ENCODE measurements around the gene ADAMTS17.
"Not testable (repeated sequence)": the region's sequence is repeated elsewhere in the genome, so short reads cannot be mapped to it uniquely, and the experiment has no call there.

Gene ADAMTS17

DNA sequence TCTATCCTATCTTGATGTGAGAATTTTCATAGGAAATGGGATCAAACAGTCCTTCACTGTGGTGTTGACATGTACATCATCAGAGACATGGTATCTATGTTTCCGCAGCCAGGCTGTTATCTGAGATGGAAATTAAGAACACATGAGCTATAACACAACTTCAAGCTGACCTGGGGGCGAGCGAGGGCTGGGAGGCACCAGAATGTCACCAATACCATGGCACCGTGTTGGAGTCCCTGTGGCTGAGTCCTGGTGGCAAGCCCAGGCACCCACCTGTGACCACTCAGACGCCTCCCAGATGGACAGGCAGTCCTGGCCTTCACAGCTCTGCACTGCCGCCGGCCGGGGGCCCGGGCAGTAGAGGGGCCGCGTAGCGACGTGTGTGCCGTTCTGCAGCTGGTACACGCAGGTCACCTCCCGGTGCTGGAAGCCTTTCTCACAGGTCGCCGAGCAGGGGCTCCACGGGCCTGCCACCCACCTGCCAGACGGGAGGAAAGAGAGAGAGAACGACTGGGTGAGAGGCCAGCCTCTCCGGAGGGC, 344.6 kb downstream of the ADAMTS17 start:
- no peak for DNase-seq (ENCODE audit: low read depth in 2 of 2)

DNA sequence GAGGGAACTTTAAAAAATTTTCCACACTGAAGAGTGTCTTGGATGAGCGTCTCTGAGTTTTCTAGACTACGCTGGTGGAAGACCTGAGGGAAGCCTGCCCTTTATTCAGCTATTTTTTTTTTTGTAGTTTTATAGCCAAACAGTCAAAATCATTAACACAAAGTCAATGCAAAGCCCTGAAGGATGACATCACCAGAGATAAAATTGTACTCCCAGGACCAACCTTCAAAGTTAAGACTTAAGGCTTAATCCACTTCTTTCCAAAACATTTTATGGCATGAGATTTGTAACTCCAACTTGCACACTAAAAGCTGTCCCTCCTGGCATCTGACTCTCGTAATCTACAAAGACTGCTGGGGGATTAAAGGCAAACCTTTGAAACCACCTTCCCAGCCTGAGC, 345.1 kb downstream of the ADAMTS17 start:
- DNase-seq (ENCODE audit: low read depth in 2 of 2), result no peak

DNA sequence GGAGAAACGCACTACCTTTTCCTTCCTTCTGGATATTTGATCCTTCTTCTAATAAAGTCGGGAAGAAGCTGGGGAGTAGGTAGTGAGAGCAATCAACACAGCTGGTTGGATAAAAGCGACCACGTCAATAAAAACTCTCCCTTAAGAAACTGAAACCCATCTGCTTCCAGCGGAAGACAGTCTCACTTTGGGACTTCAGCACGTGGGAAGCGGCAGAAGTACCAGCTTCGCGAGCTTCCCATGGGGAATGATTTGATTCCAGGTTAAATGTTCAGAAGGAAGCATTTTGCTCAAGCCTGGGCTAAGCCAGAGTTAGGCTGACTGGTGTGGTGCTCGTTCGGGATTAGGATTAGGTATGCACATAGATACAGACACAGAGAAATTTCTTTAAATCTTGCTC, 346.2 kb downstream of the ADAMTS17 start:
- DNase-seq (ENCODE audit: low read depth in 2 of 2), result no peak

DNA sequence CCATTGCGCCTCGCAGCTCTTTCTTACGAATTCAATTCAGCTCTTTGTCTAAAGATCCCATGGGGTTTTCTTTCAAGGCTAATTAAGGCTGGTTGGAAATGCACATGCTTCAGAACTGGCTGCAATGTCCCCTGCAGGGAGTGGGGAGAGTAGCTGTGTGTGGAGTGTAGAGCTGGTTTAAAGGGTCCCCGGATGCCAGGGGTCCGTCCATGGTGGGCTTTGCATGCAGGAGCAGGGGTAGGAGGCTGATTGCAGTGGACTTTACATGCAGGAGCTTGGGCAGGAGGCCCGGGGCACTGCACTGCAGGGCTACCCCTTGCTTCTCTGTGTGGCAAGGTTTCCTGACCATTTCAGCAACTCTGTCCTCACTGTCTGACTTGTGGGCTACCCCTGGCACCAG, 346.9 kb downstream of the ADAMTS17 start:
- DNase-seq (ENCODE audit: low read depth in 2 of 2), result no peak

DNA sequence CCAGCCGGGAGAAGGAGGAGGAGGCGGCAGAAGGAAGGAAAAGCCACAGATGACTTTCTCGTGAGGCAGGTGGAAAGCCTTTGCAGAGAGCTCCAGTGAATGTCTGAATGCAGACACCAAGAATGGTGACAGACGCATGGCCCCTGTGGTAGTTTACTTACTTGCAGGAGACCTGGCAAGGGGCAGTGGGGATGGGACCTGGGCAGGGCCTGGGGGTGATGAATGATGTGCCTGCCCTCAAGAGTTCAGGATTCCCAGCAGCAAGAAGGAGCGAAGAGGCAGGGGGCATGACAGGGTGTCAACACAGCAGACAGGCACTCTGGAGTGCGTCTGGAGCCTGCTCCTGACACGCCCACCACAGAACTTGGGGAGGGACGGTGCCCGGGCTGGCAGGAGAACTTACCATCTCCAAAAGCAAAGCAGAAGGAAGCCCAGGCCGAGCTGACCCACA, 348.1 kb downstream of the ADAMTS17 start:
- DNase-seq (ENCODE audit: low read depth in 2 of 2), result no peak

DNA sequence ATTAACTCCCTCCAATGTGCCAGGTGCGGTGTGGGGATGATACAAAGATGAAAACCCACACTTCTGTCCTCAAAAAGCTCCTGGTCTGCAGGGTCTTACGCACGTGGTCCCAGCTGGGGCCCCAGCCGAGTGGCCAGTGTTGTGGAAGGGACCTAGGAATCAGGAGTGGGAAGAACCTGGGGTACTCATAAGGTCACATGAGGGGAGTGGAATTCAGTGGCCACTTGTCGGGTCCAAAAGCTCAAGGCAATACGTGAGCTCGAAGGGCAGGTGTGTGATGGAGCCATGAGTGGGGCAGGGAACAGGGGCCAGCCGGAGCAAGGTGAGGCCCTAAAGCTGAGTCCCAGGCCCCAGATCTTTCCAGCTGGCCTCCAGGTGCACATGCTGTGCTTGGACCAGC, 348.5 kb downstream of the ADAMTS17 start:
- no peak for DNase-seq (ENCODE audit: low read depth in 2 of 2)

DNA sequence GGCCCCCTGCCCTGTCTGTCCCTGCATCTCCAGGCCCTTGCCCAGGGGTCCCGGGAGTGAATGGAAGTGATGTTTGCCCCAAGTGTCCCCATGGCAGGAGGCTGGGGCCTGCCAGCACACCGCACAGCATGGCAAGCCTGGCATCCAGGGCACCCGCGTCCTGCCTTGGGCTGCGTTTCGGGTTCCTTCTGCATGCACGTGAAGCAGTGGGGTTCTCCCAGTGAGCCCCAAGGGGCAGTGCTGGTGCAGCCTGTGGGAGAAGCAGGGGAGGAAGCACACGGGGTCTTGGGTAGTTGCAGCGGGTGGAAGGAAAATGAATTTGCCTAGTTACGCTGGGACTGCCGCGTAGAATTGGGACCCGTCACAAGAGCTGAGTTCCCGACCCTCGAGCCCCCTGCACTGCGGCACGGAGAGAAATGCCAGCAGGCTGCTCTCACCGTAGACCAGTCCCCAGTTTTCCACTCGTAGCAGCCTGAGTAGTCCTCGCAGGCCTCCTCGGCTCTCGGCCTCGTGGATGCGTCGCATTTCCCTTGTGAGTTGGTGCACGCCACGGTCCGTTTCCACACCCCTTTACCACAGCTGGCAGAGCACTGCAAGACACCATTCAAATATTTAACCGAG, 349.1 kb downstream of the ADAMTS17 start:
- DNase-seq (ENCODE audit: low read depth in 2 of 2), result no peak

DNA sequence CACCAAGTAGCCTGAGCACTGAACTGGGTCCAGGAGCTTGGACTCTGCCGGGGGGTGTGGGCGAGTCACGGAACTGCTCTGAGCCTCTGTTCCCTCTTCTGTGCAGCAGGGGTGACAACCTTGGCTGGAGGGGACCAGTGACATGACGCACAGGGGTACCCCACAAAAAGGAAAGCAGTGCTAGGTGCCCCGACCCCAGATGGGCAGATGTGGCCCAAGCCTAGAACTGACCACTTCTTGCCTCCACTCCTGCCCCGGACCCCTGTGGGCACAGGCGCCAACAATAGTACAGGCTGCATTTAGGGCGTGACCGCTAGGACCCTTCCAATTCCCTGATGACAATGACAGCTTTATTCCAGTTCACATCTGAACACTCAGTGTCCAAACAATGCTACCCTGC, 352.7 kb downstream of the ADAMTS17 start:
- DNase-seq (ENCODE audit: low read depth in 2 of 2), result no peak

DNA sequence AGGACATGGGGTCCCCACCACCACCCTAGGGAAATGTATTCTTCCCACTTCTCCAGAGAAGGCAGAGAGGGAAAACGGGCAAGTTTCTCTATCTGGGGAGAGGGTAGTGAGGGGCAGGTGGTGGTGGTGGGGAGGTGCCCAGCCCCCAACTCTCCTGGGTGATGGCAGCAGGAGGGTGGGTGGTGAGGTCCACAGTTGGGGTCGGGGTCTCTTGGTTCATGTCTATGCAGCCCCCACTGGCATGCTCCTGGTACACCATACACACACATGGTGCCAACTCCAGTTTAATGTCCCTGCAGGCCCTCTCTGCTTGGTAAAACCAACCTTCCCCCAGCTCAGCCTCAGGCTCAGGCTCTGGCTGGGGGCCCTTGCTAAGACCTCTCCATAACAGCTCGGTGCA, 354.1 kb downstream of the ADAMTS17 start:
- DNase-seq (ENCODE audit: low read depth in 2 of 2), result no peak

DNA sequence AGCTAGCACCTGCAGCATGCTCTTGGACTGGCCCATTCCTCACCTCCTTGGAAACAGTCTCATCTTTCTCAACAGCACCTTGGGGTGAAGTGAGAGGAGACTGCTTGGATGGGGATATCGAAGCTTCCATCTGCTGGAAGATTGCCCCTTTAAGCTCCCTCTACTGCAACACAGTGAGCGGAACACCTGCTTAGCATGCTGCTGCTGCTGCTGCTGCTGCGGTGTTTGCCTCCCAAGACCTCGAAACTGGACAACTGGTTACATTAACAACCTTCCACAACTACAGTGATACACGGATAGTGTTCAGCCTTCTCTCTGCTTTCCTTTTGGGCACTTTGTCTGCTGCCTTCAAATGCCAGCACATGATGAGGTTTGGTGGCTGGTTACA, 354.7 kb downstream of the ADAMTS17 start:
- no peak for DNase-seq (ENCODE audit: low read depth in 2 of 2)

DNA sequence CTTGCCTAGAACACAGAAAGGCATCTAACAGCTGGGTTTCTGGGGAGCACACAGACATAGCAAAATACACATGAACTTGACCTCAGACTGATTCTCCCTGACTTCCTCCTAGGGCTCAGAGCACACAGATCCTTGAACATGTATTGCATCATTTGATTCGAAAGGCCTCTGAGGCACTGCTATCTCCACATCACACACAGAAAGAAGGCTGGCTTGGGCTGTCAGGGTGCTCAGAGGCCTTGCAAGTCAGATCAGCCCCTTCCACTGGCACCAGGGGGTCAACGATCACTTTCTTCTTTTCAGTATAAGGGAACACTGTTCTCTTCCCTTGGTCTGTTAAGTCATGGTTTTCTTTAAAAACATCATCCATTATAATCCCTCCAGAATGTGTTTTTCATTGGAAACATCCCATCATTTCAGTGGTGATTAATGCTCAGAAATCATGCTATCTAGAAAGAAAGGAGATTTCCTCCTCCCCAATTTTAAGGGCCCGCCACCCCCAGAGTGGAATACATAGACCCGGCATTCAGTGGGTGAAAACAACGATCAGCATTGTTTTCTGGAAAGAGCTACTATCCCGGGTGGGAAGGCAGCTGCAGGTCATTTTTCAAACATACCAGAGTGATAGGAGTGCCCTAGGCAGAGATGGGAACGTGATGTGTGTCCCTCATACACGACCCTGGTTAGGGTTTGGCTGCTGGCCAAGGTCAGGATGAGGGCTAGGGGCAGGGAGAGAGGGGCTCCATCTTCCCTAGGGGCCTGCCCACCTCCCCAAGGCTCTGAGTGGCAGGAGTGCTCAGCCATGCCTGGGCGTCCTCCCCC, 355.3 kb downstream of the ADAMTS17 start:
- DNase-seq (ENCODE audit: low read depth in 2 of 2), result no peak

DNA sequence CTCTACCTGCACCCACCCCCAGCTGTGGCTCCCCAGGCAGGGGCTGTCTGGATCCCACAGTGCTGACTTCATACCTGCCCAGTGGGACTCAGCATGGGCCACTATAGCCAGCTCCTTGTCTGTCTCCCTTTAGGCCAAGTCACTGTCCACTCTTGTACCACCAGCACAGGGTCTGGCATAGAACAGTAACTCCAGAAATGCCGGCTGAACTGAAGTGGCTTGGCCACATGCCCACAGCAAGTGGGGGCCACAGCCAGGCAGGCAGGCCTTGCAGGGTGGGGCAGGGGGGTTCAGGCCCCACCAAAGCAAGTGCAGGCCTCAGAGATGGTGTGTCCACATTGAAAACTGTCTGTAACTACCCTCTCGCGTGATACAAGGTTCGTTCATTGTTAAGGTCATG, 355.9 kb downstream of the ADAMTS17 start:
- DNase-seq (ENCODE audit: low read depth in 2 of 2), result no peak

DNA sequence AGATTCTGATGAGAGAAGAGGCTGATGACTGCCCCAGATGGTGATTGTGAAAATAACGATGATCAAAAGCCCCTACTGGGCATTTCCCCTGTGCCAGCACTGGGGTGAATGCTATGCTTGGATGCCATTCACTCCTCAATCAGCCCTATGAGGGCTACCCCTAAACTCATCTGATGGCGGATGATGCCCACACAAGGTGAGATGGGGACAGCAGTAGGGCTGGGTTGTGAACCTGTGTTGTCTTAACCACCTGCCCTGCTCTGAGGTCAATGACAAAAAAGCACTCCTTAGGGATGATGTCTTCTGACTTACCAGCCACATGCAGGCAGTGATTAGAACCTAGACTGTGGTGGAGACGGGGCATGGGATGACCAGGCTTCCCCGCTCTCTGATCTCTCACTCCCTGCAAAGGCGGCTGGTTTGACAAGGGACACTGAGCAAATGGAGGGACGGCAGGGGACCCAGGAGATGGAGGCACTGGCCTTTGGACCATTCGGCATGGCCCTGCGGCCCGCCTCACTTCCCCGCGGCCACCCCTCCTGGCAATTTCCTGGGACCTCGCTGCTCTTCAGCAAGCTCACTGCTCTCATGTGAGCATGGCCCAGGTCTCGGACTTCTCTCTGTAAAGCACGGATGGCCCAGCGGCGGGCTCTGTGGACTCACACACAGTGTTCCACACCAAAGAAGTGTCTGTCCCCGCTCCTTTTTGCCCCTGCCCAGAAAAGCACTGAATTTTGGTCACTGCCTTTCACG, 357.1 kb downstream of the ADAMTS17 start:
- DNase-seq (ENCODE audit: low read depth in 2 of 2), result no peak

DNA sequence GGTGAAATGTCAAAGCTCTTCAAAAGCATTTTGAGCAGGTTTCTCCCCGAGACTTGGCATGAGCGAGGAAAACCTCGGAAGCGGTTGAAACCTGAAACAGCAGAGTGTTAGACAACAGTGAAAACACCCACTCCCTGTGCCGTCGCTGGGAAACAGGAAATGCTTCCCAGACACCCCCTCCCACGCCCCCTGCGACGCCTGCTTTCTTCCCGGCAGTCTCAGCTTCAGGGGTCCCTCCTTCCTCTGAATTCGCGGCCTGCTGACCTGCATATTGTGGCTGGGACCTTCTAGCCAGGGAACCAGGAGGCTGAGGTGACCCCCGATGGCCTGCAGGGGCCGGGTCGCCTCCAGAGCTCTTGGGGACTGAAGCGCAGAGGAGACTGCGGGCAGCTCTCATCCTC, 357.9 kb downstream of the ADAMTS17 start:
- DNase-seq (ENCODE audit: low read depth in 2 of 2), result no peak

DNA sequence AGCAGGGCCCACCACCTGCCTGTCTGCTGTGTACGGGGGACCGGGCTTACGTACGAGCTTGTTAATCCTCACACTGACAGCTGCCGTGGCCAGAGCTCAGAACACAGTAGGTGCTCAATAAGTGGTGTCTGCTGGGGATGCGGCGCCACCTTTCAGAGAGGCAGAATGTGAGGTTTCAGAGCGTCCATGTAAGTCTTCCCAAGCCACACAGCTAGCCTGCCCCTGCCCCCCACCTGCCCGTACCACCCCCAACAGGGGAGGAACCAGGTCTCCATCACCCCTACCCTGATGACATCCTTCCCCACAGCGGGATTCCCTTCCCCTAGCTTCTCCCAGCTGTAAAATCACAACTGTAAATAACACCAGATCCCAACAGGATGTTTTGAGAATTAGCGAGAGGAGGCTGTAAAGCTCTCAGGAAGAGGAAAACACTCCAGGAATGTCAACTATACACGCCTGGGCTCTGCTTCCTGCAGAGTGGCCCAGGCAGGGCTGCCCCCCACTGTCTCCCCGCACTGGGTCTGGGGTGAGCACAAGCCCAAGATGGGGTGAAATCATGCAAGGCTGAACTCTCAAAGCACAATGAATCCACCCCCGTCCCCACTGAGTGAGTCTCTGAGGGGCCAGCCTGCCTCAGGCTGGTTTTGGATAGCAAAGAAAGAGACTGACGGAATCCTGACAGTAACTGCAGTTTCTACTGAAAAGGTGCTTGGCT, 358.4 kb downstream of the ADAMTS17 start:
- DNase-seq (ENCODE audit: low read depth in 2 of 2), result no peak

DNA sequence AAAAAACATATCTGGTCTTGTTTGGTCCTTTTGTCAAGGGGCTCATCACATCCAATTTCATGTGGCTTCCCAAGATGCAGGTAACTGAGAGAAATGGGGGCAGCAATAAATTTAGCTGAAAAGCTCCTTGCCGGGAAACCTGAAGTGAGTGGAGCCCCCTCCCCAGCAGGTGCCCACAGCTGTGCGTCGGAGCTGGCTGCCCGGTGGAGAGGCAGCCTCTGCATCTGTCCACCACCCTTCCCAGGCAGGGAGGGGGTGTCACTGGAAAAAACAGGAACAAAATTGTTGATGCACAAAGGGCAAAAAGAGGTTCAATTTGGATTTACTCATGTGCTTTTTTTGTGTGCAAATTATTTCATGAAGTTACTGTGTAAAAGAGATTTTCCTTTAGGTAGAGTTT, 359.1 kb downstream of the ADAMTS17 start:
- no peak for DNase-seq (ENCODE audit: low read depth in 2 of 2)

DNA sequence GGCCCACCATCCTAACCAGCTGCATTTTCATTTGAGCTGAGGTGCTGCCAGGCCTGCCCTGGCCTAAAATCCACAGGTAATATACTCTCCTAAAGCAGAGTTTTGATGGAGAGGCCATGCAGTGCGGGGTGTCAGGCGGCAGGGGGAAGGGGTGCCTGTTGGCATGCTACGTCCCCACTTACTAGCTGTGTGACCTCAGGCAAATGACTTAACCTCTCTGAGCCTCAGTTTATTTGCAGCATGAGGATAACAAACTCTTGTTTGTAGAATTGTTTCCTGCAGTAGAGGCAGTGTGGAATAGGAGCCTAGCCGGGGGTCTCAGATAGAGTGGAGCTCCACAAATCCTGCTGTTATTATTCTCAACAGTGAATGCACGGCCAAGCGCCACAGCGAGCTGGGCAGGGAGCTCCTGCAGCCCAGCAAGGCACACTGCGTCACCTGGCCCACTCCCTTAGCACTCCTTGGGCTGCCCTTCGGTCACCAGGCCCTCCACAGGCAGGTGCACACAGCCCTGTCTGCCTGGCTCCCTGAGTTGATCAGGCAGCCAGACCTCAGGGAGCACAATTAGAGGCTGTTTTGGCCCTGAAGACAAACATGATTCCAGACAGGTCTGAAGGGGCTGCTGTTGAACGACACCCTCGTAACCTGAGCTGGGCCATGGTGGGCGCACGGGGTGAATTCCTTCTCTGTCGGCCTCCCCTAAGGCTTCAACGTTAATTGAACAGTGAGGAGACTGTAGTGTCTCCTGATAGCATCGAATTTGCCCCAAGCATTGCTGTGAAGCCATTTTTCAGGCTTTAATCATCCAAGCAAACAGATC, 359.7 kb downstream of the ADAMTS17 start:
- DNase-seq (ENCODE audit: low read depth in 2 of 2), result no peak

DNA sequence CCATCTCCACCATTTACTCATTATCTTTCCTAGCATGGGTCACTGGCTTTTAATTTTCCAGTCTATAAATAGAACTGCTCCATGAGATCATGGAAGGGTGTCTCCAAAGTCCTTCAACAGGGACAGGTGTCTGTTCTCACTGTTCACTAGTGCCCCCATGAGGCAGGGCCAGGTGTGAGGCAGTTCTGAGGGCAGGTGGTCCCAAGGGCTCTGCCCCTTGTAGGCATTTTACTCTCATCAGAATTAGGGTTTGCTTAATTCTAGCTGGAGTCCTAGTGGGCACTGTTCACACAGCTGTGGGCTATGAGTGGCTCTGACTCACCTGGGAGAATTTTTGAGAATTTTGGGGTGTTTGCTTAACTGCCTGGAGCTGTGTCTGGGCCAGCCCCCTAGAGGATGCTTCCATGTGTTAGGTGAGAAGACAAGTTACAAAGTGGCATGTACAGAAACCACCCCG, 360.6 kb downstream of the ADAMTS17 start:
- no peak for DNase-seq (ENCODE audit: low read depth in 2 of 2)

DNA sequence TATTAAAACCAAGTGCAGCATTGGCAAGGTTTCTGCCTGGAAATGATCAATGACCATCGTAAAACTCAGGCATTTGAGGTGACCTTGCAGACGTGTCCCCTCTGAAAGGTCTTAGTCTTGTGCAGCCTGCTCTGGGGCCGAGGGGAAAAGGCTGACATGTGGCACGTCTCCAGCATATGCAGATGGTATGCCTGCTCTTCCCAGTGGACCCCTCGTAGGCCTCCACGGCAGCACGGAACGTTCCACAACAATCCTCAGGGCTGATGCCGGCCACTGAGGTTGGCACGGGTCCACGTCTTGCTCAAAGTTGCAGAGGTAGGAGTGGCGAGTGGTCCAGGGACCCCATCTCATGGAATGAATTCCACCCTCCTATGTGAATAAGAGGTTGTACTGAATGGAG, 361.0 kb downstream of the ADAMTS17 start:
- no peak for DNase-seq (ENCODE audit: low read depth in 2 of 2)

DNA sequence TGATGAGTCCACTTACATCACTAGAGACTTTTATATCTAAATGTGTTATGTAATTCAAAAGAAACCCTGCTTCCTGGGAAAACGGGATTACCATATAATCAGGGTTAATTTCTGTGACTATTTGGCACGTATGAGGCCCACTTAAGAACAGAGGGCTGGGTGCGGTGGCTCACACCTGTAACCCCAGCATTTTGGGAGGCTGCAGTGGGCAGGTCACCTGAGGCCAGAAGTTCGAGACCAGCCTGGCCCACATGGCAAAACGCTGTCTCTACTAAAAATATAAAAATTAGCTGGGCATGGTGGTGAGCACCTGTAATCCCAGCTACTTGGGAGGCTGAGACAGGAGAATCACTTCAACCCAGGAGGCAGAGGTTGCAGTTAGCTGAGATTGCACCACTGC, 361.9 kb downstream of the ADAMTS17 start:
- DNase-seq (ENCODE audit: low read depth in 2 of 2), result not testable (repeated sequence)

DNA sequence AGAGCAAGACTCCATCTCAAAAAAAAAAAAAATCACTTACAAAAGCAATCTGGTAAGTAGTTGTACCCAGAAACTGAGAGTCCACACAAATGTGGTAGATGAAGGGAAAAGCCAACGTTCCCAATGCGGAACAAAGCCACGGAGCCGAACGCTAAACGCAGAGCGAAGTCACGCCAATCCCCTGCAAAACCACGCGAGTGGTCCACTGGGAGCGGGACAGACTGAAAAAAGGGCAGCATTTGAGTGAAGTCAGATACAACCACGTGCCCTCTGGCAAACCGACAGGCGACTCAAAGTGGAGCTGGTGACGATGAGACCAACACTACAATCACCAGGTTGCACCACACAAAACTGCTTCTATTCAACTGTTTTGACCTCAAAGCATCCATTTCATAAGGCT, 362.4 kb downstream of the ADAMTS17 start:
- no peak for DNase-seq (ENCODE audit: low read depth in 2 of 2)
